Right lobe of liver (tissue), 4 donors: ENCODE data around the gene MFNG.

Experiments used
- CTCF ChIP-seq, 4 donors: fragments of 200-600 bp in 3 of 4; fragments of 450-650 bp in 1 of 4; IDR thresholded peaks; one replicate each; pipeline versions ENCODE4 v1.5.1 to v1.8.0; 2016 to 2022; ENCODE audit warnings: antibody characterized with exemption in 4 of 4, mild to moderate bottlenecking in 2 of 4
- POLR2A ChIP-seq: fragments of 450-650 bp; IDR thresholded peaks from one replicate; pipeline ENCODE4 v1.6.1; 2017; ENCODE audit warnings: antibody characterized with exemption, mild to moderate bottlenecking
- donor health status: DM: no; HTN: no; CAD: no.
- donor health status: DM: no; HTN: no; CAD: no.
- donor health status: DM: no; HTN: yes; CAD: no.

- TF ChIP-seq CTCF (IDR thresholded peaks at IDR 0.05) (no peak), POLR2A (no peak)
Observed at GRCh38 chr22:37533995-37534394, 47.8 kb upstream of the MFNG start.
